GM18870 (cell line): Measurements from ENCODE around the gene PCOLCE2.
"Not testable (repeated sequence)": the region's sequence is repeated elsewhere in the genome, so short reads cannot be mapped to it uniquely, and the experiment has no call there.

Experiments
- ATAC-seq: cut with Tn5 transposase; IDR thresholded peaks from one replicate; pipeline ENCODE4 v1.9.1; 2021; ENCODE audit warnings: moderate library complexity; ENCODE audit not compliant: unreplicated experiment

Gene PCOLCE2

GRCh38 chr3:142902356-142902755 lies 13.5 kb upstream of the PCOLCE2 start:
- no peak for ATAC-seq

GRCh38 chr3:142898346-142899213 lies 9.7 kb upstream of the PCOLCE2 start:
- ATAC-seq, result no peak

- ATAC-seq, result no peak
These were observed 8.9 kb upstream of the PCOLCE2 start for GRCh38 chr3:142897807-142898206.

- ATAC-seq, result no peak
These were observed 8.1 kb upstream of the PCOLCE2 start for GRCh38 chr3:142896996-142897395.

GRCh38 chr3:142896201-142896755 lies 7.4 kb upstream of the PCOLCE2 start:
- ATAC-seq, result no peak

- no peak for ATAC-seq
These were observed 5.6 kb upstream of the PCOLCE2 start for GRCh38 chr3:142894493-142894892.

- no peak for ATAC-seq
These were observed 3.8 kb upstream of the PCOLCE2 start for GRCh38 chr3:142892714-142893113.

- ATAC-seq, result no peak
These were observed 1.7 kb upstream of the PCOLCE2 start for GRCh38 chr3:142890592-142890991.

GRCh38 chr3:142889212-142890014 lies 530 bp upstream of the PCOLCE2 start:
- ATAC-seq, result no peak

GRCh38 chr3:142888099-142888480 lies 793 bp downstream of the PCOLCE2 start:
- ATAC-seq, result no peak

GRCh38 chr3:142886940-142887339 lies 1.9 kb downstream of the PCOLCE2 start:
- no peak for ATAC-seq

- no peak for ATAC-seq
These were observed 2.9 kb downstream of the PCOLCE2 start for GRCh38 chr3:142886021-142886420.

- ATAC-seq, result no peak
These were observed 4.4 kb downstream of the PCOLCE2 start for GRCh38 chr3:142884531-142884930.

- not testable (repeated sequence) for ATAC-seq
These were observed 5.3 kb downstream of the PCOLCE2 start for GRCh38 chr3:142883534-142883933.

GRCh38 chr3:142881445-142882224 lies 7.2 kb downstream of the PCOLCE2 start:
- no peak for ATAC-seq

- ATAC-seq, result no peak
These were observed 10.1 kb downstream of the PCOLCE2 start for GRCh38 chr3:142878649-142879300.

- no peak for ATAC-seq
These were observed 12.5 kb downstream of the PCOLCE2 start for GRCh38 chr3:142876417-142876816.

- ATAC-seq, result no peak
These were observed 13.2 kb downstream of the PCOLCE2 start for GRCh38 chr3:142875583-142876207.

- no peak for ATAC-seq
These were observed 13.8 kb downstream of the PCOLCE2 start for GRCh38 chr3:142875099-142875498.

- ATAC-seq, result not testable (repeated sequence)
These were observed 20.5 kb downstream of the PCOLCE2 start for GRCh38 chr3:142868382-142868781.
